ENCODE results near the gene NT5E. TPM values are rescaled to one million over a fixed set of nuclear protein-coding genes. Genes with fewer than 3 reads are reported as not detected.

NT5E gene
- total and polyA plus RNA-seq, 4 donors: 19.7 to 68.9 (median 46.9) TPM

GRCh38 chr6:85429346-85429745 is 20.5 kb upstream of the NT5E start:
- ATAC-seq (ENCODE audit: low FRiP score) (no peak), DNase-seq (no peak)
- 57 to 70% methylated on average over 4 of the region's 4 CpGs for WGBS, 2 donors
- no peak overlapping the region for H3K4me3 ChIP-seq (ENCODE audit: low read length in 2 of 2)
- no peak overlapping the region for H3K27ac ChIP-seq (ENCODE audit: low read depth in 1 of 2, low read length in 2 of 2)
- intact Hi-C loops (cut with DNase I): no loop called here
- no peaks in the 10 kb centered on the region for H3K4me1 ChIP-seq (ENCODE audit: control insufficient read depth in 1 of 2, insufficient read depth in 2 of 2, low read length in 2 of 2)
- no peaks in the 10 kb centered on the region for H3K27me3 ChIP-seq (ENCODE audit: control insufficient read depth in 1 of 2, insufficient read depth in 2 of 2, low read length in 1 of 2)
- no peaks in the 10 kb centered on the region for H3K36me3 ChIP-seq (ENCODE audit: control insufficient read depth in 1 of 2, insufficient read depth in 2 of 2, low read length in 1 of 2)
- peaks cover 1% of the 10 kb centered on the region for H3K9me3 ChIP-seq (ENCODE audit: control insufficient read depth, low read length)

- 73 to 83% methylated on average over 3 of the region's 3 CpGs for WGBS, 2 donors
- ATAC-seq (ENCODE audit: low FRiP score) (no peak), DNase-seq (no peak)
- no peaks in the 10 kb centered on the region for H3K27me3 ChIP-seq (ENCODE audit: control insufficient read depth in 1 of 2, insufficient read depth in 2 of 2, low read length in 1 of 2)
- peaks cover 0 to 3% of the 10 kb centered on the region in 2 donors for H3K4me1 ChIP-seq (ENCODE audit: control insufficient read depth in 1 of 2, insufficient read depth in 2 of 2, low read length in 2 of 2)
- H3K9me3 ChIP-seq (ENCODE audit: control insufficient read depth, low read length): peaks cover 1% of the 10 kb centered on the region
- H3K4me3 ChIP-seq (ENCODE audit: low read length in 2 of 2): no peak overlapping the region
- H3K27ac ChIP-seq (ENCODE audit: low read depth in 1 of 2, low read length in 2 of 2): no peak overlapping the region
- intact Hi-C loops (cut with DNase I): no loop called here
- no peaks in the 10 kb centered on the region for H3K36me3 ChIP-seq (ENCODE audit: control insufficient read depth in 1 of 2, insufficient read depth in 2 of 2, low read length in 1 of 2)
These were observed 18.6 kb upstream of the NT5E start for GRCh38 chr6:85431271-85431670.

GRCh38 chr6:85432554-85432953 is 17.3 kb upstream of the NT5E start:
- H3K4me3 ChIP-seq (ENCODE audit: low read length in 2 of 2): no peak overlapping the region

GRCh38 chr6:85435851-85436250 is 14.0 kb upstream of the NT5E start:
- no peaks in the 10 kb centered on the region for H3K27me3 ChIP-seq (ENCODE audit: control insufficient read depth in 1 of 2, insufficient read depth in 2 of 2, low read length in 1 of 2)
- no peak overlapping the region for H3K27ac ChIP-seq (ENCODE audit: low read depth in 1 of 2, low read length in 2 of 2)
- H3K9me3 ChIP-seq (ENCODE audit: control insufficient read depth, low read length): no peaks in the 10 kb centered on the region
- no peak overlapping the region for H3K4me3 ChIP-seq (ENCODE audit: low read length in 2 of 2)
- ATAC-seq (ENCODE audit: low FRiP score) (no peak), DNase-seq (no peak)
- 53 to 79% methylated on average over 1 of the region's 1 CpG for WGBS, 2 donors
- intact Hi-C loops (cut with DNase I): no loop called here
- no peaks in the 10 kb centered on the region for H3K36me3 ChIP-seq (ENCODE audit: control insufficient read depth in 1 of 2, insufficient read depth in 2 of 2, low read length in 1 of 2)
- peaks cover 2 to 3% of the 10 kb centered on the region in 2 donors for H3K4me1 ChIP-seq (ENCODE audit: control insufficient read depth in 1 of 2, insufficient read depth in 2 of 2, low read length in 2 of 2)

More at GRCh38 chr6:85432554-85432953, 17.3 kb upstream of the NT5E start:
- Histone ChIP-seq H3K4me1 (ENCODE audit: control insufficient read depth in 1 of 2, insufficient read depth in 2 of 2, low read length in 2 of 2) (peaks cover 2 to 3% of the 10 kb centered on the region in 2 donors), H3K36me3 (ENCODE audit: control insufficient read depth in 1 of 2, insufficient read depth in 2 of 2, low read length in 1 of 2) (no peaks in the 10 kb centered on the region), H3K9me3 (ENCODE audit: control insufficient read depth, low read length) (no peaks in the 10 kb centered on the region), H3K27ac (ENCODE audit: low read depth in 1 of 2, low read length in 2 of 2) (no peak overlapping the region), H3K27me3 (ENCODE audit: control insufficient read depth in 1 of 2, insufficient read depth in 2 of 2, low read length in 1 of 2) (no peaks in the 10 kb centered on the region)
- no peak for ATAC-seq (ENCODE audit: low FRiP score)
- intact Hi-C loops (cut with DNase I): no loop called here
- no peak for DNase-seq
- WGBS, 2 donors: 77 to 87% methylated on average over 1 of the region's 1 CpG

- intact Hi-C loops (cut with DNase I): no loop called here
- 81 to 87% methylated on average over 1 of the region's 1 CpG for WGBS, 2 donors
- Histone ChIP-seq H3K27me3 (ENCODE audit: control insufficient read depth in 1 of 2, insufficient read depth in 2 of 2, low read length in 1 of 2) (no peaks in the 10 kb centered on the region), H3K4me1 (ENCODE audit: control insufficient read depth in 1 of 2, insufficient read depth in 2 of 2, low read length in 2 of 2) (peaks cover 2 to 3% of the 10 kb centered on the region in 2 donors), H3K9me3 (ENCODE audit: control insufficient read depth, low read length) (no peaks in the 10 kb centered on the region), H3K36me3 (ENCODE audit: control insufficient read depth in 1 of 2, insufficient read depth in 2 of 2, low read length in 1 of 2) (no peaks in the 10 kb centered on the region), H3K4me3 (ENCODE audit: low read length in 2 of 2) (no peak overlapping the region), H3K27ac (ENCODE audit: low read depth in 1 of 2, low read length in 2 of 2) (no peak overlapping the region)
- ATAC-seq (ENCODE audit: low FRiP score) (peak; percentile 63), DNase-seq (no peak)
These were observed 13.5 kb upstream of the NT5E start for GRCh38 chr6:85436411-85436810.

- H3K4me3 ChIP-seq (ENCODE audit: low read length in 2 of 2): no peak overlapping the region
- H3K36me3 ChIP-seq (ENCODE audit: control insufficient read depth in 1 of 2, insufficient read depth in 2 of 2, low read length in 1 of 2): no peaks in the 10 kb centered on the region
- H3K9me3 ChIP-seq (ENCODE audit: control insufficient read depth, low read length): no peaks in the 10 kb centered on the region
- WGBS, 2 donors: 24 to 26% methylated on average over 5 of the region's 5 CpGs
- no peaks in the 10 kb centered on the region for H3K27me3 ChIP-seq (ENCODE audit: control insufficient read depth in 1 of 2, insufficient read depth in 2 of 2, low read length in 1 of 2)
- no peak overlapping the region for H3K27ac ChIP-seq (ENCODE audit: low read depth in 1 of 2, low read length in 2 of 2)
- H3K4me1 ChIP-seq (ENCODE audit: control insufficient read depth in 1 of 2, insufficient read depth in 2 of 2, low read length in 2 of 2): peaks cover 2 to 3% of the 10 kb centered on the region in 2 donors
- ATAC-seq (ENCODE audit: low FRiP score) (no peak), DNase-seq (no peak)
- intact Hi-C loops (cut with DNase I): no loop called here
These were observed 12.9 kb upstream of the NT5E start for GRCh38 chr6:85436939-85437495.

GRCh38 chr6:85443349-85444117 is 6.3 kb upstream of the NT5E start:
- Histone ChIP-seq H3K9me3 (ENCODE audit: control insufficient read depth, low read length) (peaks cover 1% of the 10 kb centered on the region), H3K27ac (ENCODE audit: low read depth in 1 of 2, low read length in 2 of 2) (no peak overlapping the region), H3K27me3 (ENCODE audit: control insufficient read depth in 1 of 2, insufficient read depth in 2 of 2, low read length in 1 of 2) (no peaks in the 10 kb centered on the region), H3K36me3 (ENCODE audit: control insufficient read depth in 1 of 2, insufficient read depth in 2 of 2, low read length in 1 of 2) (no peaks in the 10 kb centered on the region), H3K4me1 (ENCODE audit: control insufficient read depth in 1 of 2, insufficient read depth in 2 of 2, low read length in 2 of 2) (peaks cover 0 to 2% of the 10 kb centered on the region in 2 donors), H3K4me3 (ENCODE audit: low read length in 2 of 2) (no peak overlapping the region)
- ATAC-seq (ENCODE audit: low FRiP score) (no peak), DNase-seq (no peak)
- WGBS, 2 donors: 95 to 97% methylated on average over 1 of the region's 1 CpG
- intact Hi-C loops (cut with DNase I): no loop called here

- peaks cover 3 to 9% of the 10 kb centered on the region in 2 donors for H3K4me1 ChIP-seq (ENCODE audit: control insufficient read depth in 1 of 2, insufficient read depth in 2 of 2, low read length in 2 of 2)
- H3K27ac ChIP-seq (ENCODE audit: low read depth in 1 of 2, low read length in 2 of 2): peak overlapping the region; percentile 84 to 88
- intact Hi-C loops (cut with DNase I): loop anchor here in 1 of 2 donors (5.0 kb wide), 1 partner anchor 33 kb away; no protein-coding TSS in a partner anchor
- peak; percentile 55 to 75 for DNase-seq
- ATAC-seq (ENCODE audit: low FRiP score): peak; percentile 71
- peak overlapping the region; percentile 65 to 75 for H3K4me3 ChIP-seq (ENCODE audit: low read length in 2 of 2)
- WGBS, 2 donors: 0 to 1% methylated on average over 23 to 24 of the region's 24 CpGs
- no peaks in the 10 kb centered on the region for H3K36me3 ChIP-seq (ENCODE audit: control insufficient read depth in 1 of 2, insufficient read depth in 2 of 2, low read length in 1 of 2)
- no peaks in the 10 kb centered on the region for H3K27me3 ChIP-seq (ENCODE audit: control insufficient read depth in 1 of 2, insufficient read depth in 2 of 2, low read length in 1 of 2)
- no peaks in the 10 kb centered on the region for H3K9me3 ChIP-seq (ENCODE audit: control insufficient read depth, low read length)
These were observed 480 bp upstream of the NT5E start for GRCh38 chr6:85449388-85449817.

Measured in aorta (tissue), 5 donors.